GM23338 (cell line): ENCODE data around the gene STAT4. TPM values are rescaled to one million over a fixed set of nuclear protein-coding genes. Genes with fewer than 3 reads are reported as not detected.

ENCODE experiments used
- ATAC-seq: fragments of 200-7000 bp; cut with Tn5 transposase; 3 replicates; pipeline ENCODE4 v1.9.1; 2020
- DNase-seq: peaks from one replicate; pipeline ENCODE4 v3.0.0-alpha.2; 2015; ENCODE audit warnings: low spot score
- H2AFZ ChIP-seq: fragments of 200-600 bp; sonication (generic); 2 replicates; pipeline ENCODE4 v1.8.0; 2016; ENCODE audit warnings: antibody characterized with exemption, mild to moderate bottlenecking, moderate library complexity
- H3F3A ChIP-seq: fragments of 200-600 bp; sonication (generic); replicated peaks from 2 replicates; pipeline ENCODE4 v1.8.0; 2017; ENCODE audit warnings: antibody characterized with exemption, mixed run types, low read depth
- H3K27ac ChIP-seq: fragments of 200-600 bp; sonication (generic); 2 replicates; pipeline ENCODE4 v1.6.1; 2016; ENCODE audit warnings: low read depth
- H3K27me3 ChIP-seq: fragments of 200-600 bp; sonication (generic); 2 replicates; pipeline ENCODE4 v1.8.0; 2016; ENCODE audit warnings: mild to moderate bottlenecking, mixed run types, moderate library complexity; ENCODE audit not compliant: insufficient read depth
- H3K36me3 ChIP-seq: fragments of 200-600 bp; sonication (generic); 2 replicates; pipeline ENCODE4 v1.8.0; 2016; ENCODE audit warnings: mild to moderate bottlenecking; ENCODE audit not compliant: insufficient read depth
- H3K4me1 ChIP-seq: fragments of 200-600 bp; sonication (generic); 2 replicates; pipeline ENCODE4 v1.8.0; 2016; ENCODE audit warnings: mild to moderate bottlenecking, moderate library complexity; ENCODE audit not compliant: insufficient read depth
- H3K4me2 ChIP-seq: fragments of 200-600 bp; sonication (generic); 2 replicates; pipeline ENCODE4 v1.7.1; 2017; ENCODE audit warnings: mixed run types
- H3K4me3 ChIP-seq: fragments of 200-600 bp; sonication (generic); 2 replicates; pipeline ENCODE4 v1.6.1; 2016; ENCODE audit warnings: mixed run types
- H3K79me2 ChIP-seq: fragments of 200-600 bp; sonication (generic); replicated peaks from 2 replicates; pipeline ENCODE4 v1.8.0; 2017; ENCODE audit warnings: mild to moderate bottlenecking; ENCODE audit not compliant: insufficient read depth
- H3K9me2 ChIP-seq: fragments of 200-600 bp; sonication (generic); 2 replicates; pipeline ENCODE4 v1.8.0; 2017; ENCODE audit not compliant: insufficient read depth
- H4K20me1 ChIP-seq: fragments of 200-600 bp; sonication (generic); replicated peaks from 2 replicates; pipeline ENCODE4 v1.8.0; 2017; ENCODE audit warnings: mild to moderate bottlenecking; ENCODE audit not compliant: insufficient read depth
- H3K27ac Mint-ChIP-seq: 2 replicates; pipeline ENCODE4 v1.8.0; 2020; ENCODE audit warnings: inconsistent platforms, mild to moderate bottlenecking, moderate library complexity, mixed read lengths
- H3K27me3 Mint-ChIP-seq: 3 replicates; pipeline ENCODE4 v1.8.0; 2022; ENCODE audit warnings: low read depth, mild to moderate bottlenecking, moderate library complexity, mixed read lengths, inconsistent platforms; ENCODE audit not compliant: insufficient read depth, poor library complexity
- H3K36me3 Mint-ChIP-seq: 3 replicates; pipeline ENCODE4 v1.8.0; 2021; ENCODE audit warnings: low read depth, mild to moderate bottlenecking, inconsistent platforms, moderate library complexity, mixed read lengths
- H3K4me1 Mint-ChIP-seq: 3 replicates; pipeline ENCODE4 v1.8.0; 2020; ENCODE audit warnings: mild to moderate bottlenecking, inconsistent platforms, mixed read lengths
- H3K4me3 Mint-ChIP-seq: 3 replicates; pipeline ENCODE4 v1.8.0; 2021; ENCODE audit warnings: moderate library complexity, mild to moderate bottlenecking, inconsistent platforms, mixed read lengths
- H3K9me3 Mint-ChIP-seq: 3 replicates; pipeline ENCODE4 v1.8.0; 2020; ENCODE audit warnings: moderate library complexity, mild to moderate bottlenecking, inconsistent platforms, mixed read lengths
- CREB1 ChIP-seq: fragments of 250-450 bp; sonication (Bioruptor Pico); IDR thresholded peaks from 2 replicates; pipeline ENCODE4 v1.5.0; 2020; ENCODE audit warnings: low read depth, mild to moderate bottlenecking, moderate library complexity
- EZH2 ChIP-seq: fragments of 200-600 bp; sonication (generic); IDR thresholded peaks from one replicate; pipeline ENCODE4 v1.8.0; 2017; ENCODE audit warnings: antibody characterized with exemption, mild to moderate bottlenecking, low read depth; ENCODE audit not compliant: unreplicated experiment
- EZH2phosphoT487 ChIP-seq: fragments of 200-600 bp; sonication (generic); IDR thresholded peaks from one replicate; pipeline ENCODE4 v1.8.1; 2018; ENCODE audit warnings: antibody characterized with exemption; ENCODE audit not compliant: unreplicated experiment
- JUNB ChIP-seq: IDR thresholded peaks from one replicate; pipeline ENCODE4 v1.6.1; 2016; ENCODE audit warnings: antibody characterized with exemption; ENCODE audit not compliant: unreplicated experiment
- NANOG ChIP-seq: IDR thresholded peaks from 2 replicates; pipeline ENCODE4 v1.6.1; 2016; ENCODE audit warnings: antibody characterized with exemption, borderline replicate concordance
- POLR2AphosphoS5 ChIP-seq: IDR thresholded peaks from 2 replicates; pipeline ENCODE4 v1.6.1; 2016; ENCODE audit warnings: antibody characterized with exemption, low read depth
- REST ChIP-seq: IDR thresholded peaks from one replicate; pipeline ENCODE4 v1.6.1; 2018; ENCODE audit warnings: antibody characterized with exemption; ENCODE audit not compliant: unreplicated experiment
- STAT1 ChIP-seq: IDR thresholded peaks from one replicate; pipeline ENCODE4 v1.6.1; 2016; ENCODE audit warnings: antibody characterized with exemption; ENCODE audit not compliant: unreplicated experiment
- ZNF114 ChIP-seq: fragments of 250-450 bp; sonication (Bioruptor Pico); IDR thresholded peaks from 2 replicates; pipeline ENCODE4 v1.5.0; 2020; ENCODE audit warnings: mild to moderate bottlenecking, moderate library complexity
- ZNF331 ChIP-seq: fragments of 250-450 bp; sonication (Bioruptor Pico); IDR thresholded peaks from 2 replicates; pipeline ENCODE4 v1.5.0; 2020; ENCODE audit warnings: low read depth, mild to moderate bottlenecking, moderate library complexity
- polyA plus RNA-seq: library from polyadenylated mRNA; unstranded; fragments of >200 nt; fragmentation: Nextera tagmentation; extraction: Ambion mirVana; gene quantifications from 2 replicates; pipeline ENCODE4 v1.2.1, GENCODE V29; 2016
- total RNA-seq: library from RNA; depleted of rRNA; stranded (reverse); fragments of >200 nt; shearing (Covaris generic); gene quantifications from 2 replicates; pipeline ENCODE4 v1.2.3, GENCODE V29; 2014
- TF ChIP-seq, protein P1 (sequence below), 2 experiments: fragments of 200-600 bp in 1 of 2; sonication (generic) in 1 of 2; conservative IDR thresholded peaks; 2 replicates each; pipeline versions ENCODE4 v1.5.1 to v1.6.1; 2016 to 2017; ENCODE audit warnings: antibody characterized with exemption in 2 of 2, low read depth in 2 of 2, mild to moderate bottlenecking in 2 of 2, moderate library complexity in 1 of 2

STAT4 gene
- total and polyA plus RNA-seq, 2 experiments from 2014 or later = 0.52 to 0.86 TPM

DNA sequence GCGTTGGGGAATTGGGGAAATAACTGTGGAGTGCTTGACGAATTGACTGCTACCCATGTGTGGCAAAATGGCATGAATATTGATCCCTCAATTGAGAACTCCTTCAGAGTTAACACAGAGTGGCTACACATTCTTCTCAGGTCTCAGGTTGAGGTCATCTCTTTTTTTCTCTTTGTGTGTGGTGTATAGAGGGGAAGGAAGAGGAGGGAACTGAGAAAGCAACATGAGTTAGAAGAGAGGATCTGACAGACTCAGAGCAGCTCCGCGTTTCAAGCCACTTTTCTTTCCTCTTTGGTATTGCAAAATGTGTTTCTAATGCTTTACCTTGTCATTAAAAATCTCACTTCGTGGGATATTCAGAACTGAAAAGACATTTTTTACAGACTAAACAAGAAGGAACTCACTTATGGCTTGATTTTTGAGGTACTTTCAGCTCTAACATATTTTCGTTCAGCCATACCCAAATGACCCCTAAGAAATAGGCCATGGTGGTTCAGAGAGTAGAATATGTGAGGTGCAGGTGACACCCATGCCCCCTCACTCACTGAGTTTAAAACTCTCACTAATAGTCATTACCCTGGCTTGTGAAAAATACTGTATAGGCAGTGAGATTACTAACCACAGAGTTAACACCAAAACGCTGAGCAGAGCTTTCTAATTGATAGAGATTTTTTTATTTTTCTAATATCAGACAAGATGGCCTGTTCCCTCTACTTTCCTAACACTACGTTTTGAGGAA, 22.5 kb downstream of the STAT4 start (continued):
- TF ChIP-seq REST = no peak
- no peak for TF ChIP-seq ZNF331 (CRISPR knock-in tag)
- TF ChIP-seq JUNB = no peak
- TF ChIP-seq, protein P1, sequence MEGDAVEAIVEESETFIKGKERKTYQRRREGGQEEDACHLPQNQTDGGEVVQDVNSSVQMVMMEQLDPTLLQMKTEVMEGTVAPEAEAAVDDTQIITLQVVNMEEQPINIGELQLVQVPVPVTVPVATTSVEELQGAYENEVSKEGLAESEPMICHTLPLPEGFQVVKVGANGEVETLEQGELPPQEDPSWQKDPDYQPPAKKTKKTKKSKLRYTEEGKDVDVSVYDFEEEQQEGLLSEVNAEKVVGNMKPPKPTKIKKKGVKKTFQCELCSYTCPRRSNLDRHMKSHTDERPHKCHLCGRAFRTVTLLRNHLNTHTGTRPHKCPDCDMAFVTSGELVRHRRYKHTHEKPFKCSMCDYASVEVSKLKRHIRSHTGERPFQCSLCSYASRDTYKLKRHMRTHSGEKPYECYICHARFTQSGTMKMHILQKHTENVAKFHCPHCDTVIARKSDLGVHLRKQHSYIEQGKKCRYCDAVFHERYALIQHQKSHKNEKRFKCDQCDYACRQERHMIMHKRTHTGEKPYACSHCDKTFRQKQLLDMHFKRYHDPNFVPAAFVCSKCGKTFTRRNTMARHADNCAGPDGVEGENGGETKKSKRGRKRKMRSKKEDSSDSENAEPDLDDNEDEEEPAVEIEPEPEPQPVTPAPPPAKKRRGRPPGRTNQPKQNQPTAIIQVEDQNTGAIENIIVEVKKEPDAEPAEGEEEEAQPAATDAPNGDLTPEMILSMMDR (conservative IDR thresholded peaks at IDR 0.05; ENCODE audit: low read depth in 2 of 2) = no peak

- no peak overlapping the region for H2AFZ ChIP-seq
- H3K27me3 Mint-ChIP-seq = no peaks in the 10 kb centered on the region
- H3K9me3 Mint-ChIP-seq = no peaks in the 10 kb centered on the region
- no peaks in the 10 kb centered on the region for H3K4me1 ChIP-seq
- H4K20me1 ChIP-seq = no peaks in the 10 kb centered on the region
- H3F3A ChIP-seq = no peaks in the 10 kb centered on the region
- no peak overlapping the region for H3K27ac Mint-ChIP-seq
- no peaks in the 10 kb centered on the region for H3K27me3 ChIP-seq
- H3K36me3 Mint-ChIP-seq = no peaks in the 10 kb centered on the region
- DNase-seq = no peak
- H3K9me2 ChIP-seq = no peaks in the 10 kb centered on the region
- H3K4me1 Mint-ChIP-seq = no peaks in the 10 kb centered on the region
- H3K4me2 ChIP-seq = no peak overlapping the region
- H3K27ac ChIP-seq = no peak overlapping the region
- no peaks in the 10 kb centered on the region for H3K36me3 ChIP-seq
- H3K79me2 ChIP-seq = no peaks in the 10 kb centered on the region
- no peak for ATAC-seq
- no peak overlapping the region for H3K4me3 ChIP-seq
- no peak overlapping the region for H3K4me3 Mint-ChIP-seq
- TF ChIP-seq CREB1 = no peak
- no peak for TF ChIP-seq EZH2
- TF ChIP-seq ZNF114 = no peak
- TF ChIP-seq REST = no peak
- TF ChIP-seq STAT1 = no peak
- no peak for TF ChIP-seq NANOG
- TF ChIP-seq POLR2AphosphoS5 = no peak
- no peak for TF ChIP-seq EZH2phosphoT487
Measured at GRCh38 chr2:191127235-191127634, 23.6 kb downstream of the STAT4 start.
